Stimulated activated CD8-positive, alpha-beta memory T cell treated with anti-CD3 and anti-CD28 coated beads, Interleukin-15, amount 100 ng/mL, for 1 hour (primary cell): ENCODE measurements around the gene SH3PXD2A.

Source experiments
- DNase-seq: peaks from one replicate; pipeline ENCODE4 v3.0.0-alpha.2; 2020; ENCODE audit warnings: low read depth

Gene SH3PXD2A

GRCh38 chr10:103855424-103855823 is at the start of gene SH3PXD2A:
Gene SH3PXD2A (minus strand): TSS chr10:103855576. CDS start chr10:103855266, 310 bp downstream.
- DNase-seq = no peak

GRCh38 chr10:103901299-103901698 is 45.9 kb upstream of the SH3PXD2A start:
- no peak for DNase-seq

GRCh38 chr10:103899312-103899711 is 43.9 kb upstream of the SH3PXD2A start:
- no peak for DNase-seq

- no peak for DNase-seq
These were observed 41.9 kb upstream of the SH3PXD2A start for GRCh38 chr10:103897241-103897774.

GRCh38 chr10:103896225-103896624 is 40.8 kb upstream of the SH3PXD2A start:
- no peak for DNase-seq

GRCh38 chr10:103895411-103896186 is 40.2 kb upstream of the SH3PXD2A start:
- no peak for DNase-seq

GRCh38 chr10:103894441-103894864 is 39.1 kb upstream of the SH3PXD2A start:
- no peak for DNase-seq

- no peak for DNase-seq
These were observed 38.4 kb upstream of the SH3PXD2A start for GRCh38 chr10:103893817-103894216.

- no peak for DNase-seq
These were observed 36.8 kb upstream of the SH3PXD2A start for GRCh38 chr10:103892181-103892580.

- no peak for DNase-seq
These were observed 35.3 kb upstream of the SH3PXD2A start for GRCh38 chr10:103890688-103891087.

- DNase-seq = no peak
These were observed 34.9 kb upstream of the SH3PXD2A start for GRCh38 chr10:103890194-103890658.

GRCh38 chr10:103889121-103889720 is 33.8 kb upstream of the SH3PXD2A start:
- no peak for DNase-seq

- no peak for DNase-seq
These were observed 32.9 kb upstream of the SH3PXD2A start for GRCh38 chr10:103888113-103888841.

GRCh38 chr10:103885617-103886016 is 30.2 kb upstream of the SH3PXD2A start:
- DNase-seq = no peak

- no peak for DNase-seq
These were observed 29.3 kb upstream of the SH3PXD2A start for GRCh38 chr10:103884681-103885139.

- DNase-seq = no peak
These were observed 27.1 kb upstream of the SH3PXD2A start for GRCh38 chr10:103882285-103883007.

- DNase-seq = no peak
These were observed 26.3 kb upstream of the SH3PXD2A start for GRCh38 chr10:103881416-103882284.

- DNase-seq = no peak
These were observed 24.5 kb upstream of the SH3PXD2A start for GRCh38 chr10:103879831-103880230.

- no peak for DNase-seq
These were observed 24.0 kb upstream of the SH3PXD2A start for GRCh38 chr10:103879409-103879808.

- no peak for DNase-seq
These were observed 22.5 kb upstream of the SH3PXD2A start for GRCh38 chr10:103877861-103878260.

GRCh38 chr10:103876155-103876554 is 20.8 kb upstream of the SH3PXD2A start:
- no peak for DNase-seq
